NCI-H748 treated with DMSO at 0.1 percent for 48 hours (cell line): ENCODE data around the gene ARHGAP26.

Experiments used
- DNase-seq: peaks from one replicate; lab custom pipeline; 2025; lab: John Stamatoyannopoulos, UW

Gene ARHGAP26

GRCh38 chr5:143041972-143042770 is 272.0 kb downstream of the ARHGAP26 start:
- DNase-seq = peak; percentile 41

- DNase-seq = no peak
Observed at GRCh38 chr5:143044265-143044664, 274.1 kb downstream of the ARHGAP26 start.

DNA sequence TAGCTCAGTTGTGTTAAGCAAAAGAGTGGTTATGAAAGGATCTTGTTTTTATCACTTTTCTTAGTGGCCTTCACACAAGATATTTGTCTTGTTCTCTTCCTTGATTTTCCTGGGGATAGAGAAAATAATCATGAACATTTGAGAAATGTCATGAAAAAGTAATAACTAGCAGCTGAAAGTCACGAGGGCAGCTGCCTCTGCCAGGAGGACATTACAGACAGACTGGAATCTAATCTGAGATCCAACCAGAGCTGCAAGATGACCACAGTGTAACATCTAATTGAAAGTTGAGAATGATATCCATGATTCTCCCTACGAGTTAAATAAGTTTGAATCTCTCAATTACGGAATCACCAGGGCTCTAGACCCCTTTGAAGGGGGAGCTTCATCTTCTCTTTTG is 274.9 kb downstream of the ARHGAP26 start:
- DNase-seq = no peak

DNA sequence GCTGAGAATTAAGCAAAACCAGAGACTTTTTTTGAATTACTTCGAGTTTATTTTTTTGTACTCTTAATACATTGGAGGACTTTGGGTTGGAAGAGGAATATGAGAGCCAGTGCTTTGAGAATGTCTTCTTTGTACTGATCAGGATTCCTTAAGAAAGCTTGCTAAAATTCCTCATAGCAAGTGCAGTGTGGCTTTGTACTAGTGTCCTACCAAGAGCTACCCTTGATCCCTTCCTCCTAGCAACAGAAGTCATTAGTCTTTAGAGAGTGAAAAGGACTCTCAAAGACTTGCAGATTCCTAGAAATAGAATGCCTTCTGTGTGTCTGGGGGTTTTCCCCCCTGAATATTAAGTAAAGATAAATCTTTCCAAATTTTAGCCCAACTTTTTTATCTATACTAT is 276.1 kb downstream of the ARHGAP26 start:
- DNase-seq = no peak

DNA sequence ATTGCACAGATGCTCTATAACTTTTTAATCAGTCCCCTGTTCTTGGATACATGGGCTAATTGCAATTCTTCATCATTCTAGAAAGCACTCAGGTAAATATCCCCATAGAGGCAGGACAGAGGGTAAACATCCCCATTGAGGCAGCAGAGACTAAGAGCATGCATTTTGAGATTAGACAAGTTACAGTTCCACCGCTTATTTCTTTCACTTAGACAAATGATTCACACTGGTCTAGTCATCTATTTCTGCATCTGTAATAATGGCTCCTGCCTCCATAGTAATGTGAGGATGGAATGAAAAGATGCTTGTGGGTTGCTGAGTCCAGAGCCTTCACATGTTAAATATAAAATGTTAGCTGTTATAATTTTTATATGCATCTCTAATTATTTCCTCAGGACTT is 276.9 kb downstream of the ARHGAP26 start:
- DNase-seq = no peak

- no peak for DNase-seq
Observed at GRCh38 chr5:143050183-143050582, 280.0 kb downstream of the ARHGAP26 start.

GRCh38 chr5:143051244-143052058 is 281.3 kb downstream of the ARHGAP26 start:
- DNase-seq = peak; percentile 82

GRCh38 chr5:143052967-143053682 is 282.9 kb downstream of the ARHGAP26 start:
- no peak for DNase-seq

DNA sequence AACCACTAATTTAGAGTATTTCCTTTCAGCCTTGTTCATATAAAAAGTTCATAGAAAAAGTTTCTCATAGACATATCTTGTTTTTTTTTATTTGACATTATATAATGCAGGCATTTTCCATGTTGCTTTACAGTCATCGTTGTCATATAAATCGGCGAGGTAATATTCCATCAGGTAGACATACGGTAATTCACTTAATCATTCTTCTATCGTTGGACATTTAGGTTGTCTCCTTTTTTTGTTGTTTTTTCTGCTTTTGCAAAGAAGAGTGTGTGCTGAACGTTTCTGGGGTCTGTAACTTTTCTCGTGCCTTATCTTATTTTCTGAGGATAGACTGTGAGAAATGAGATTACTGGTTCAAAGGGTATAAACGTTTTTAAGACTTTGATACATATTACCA is 283.6 kb downstream of the ARHGAP26 start:
- DNase-seq = no peak

- DNase-seq = no peak
Observed at GRCh38 chr5:143054480-143054941, 284.3 kb downstream of the ARHGAP26 start.

- DNase-seq = no peak
Observed at GRCh38 chr5:143055596-143056338, 285.6 kb downstream of the ARHGAP26 start.

- DNase-seq = no peak
Observed at GRCh38 chr5:143056339-143056704, 286.1 kb downstream of the ARHGAP26 start.

- no peak for DNase-seq
Observed at GRCh38 chr5:143056792-143057579, 286.8 kb downstream of the ARHGAP26 start.

GRCh38 chr5:143057580-143057999 is 287.4 kb downstream of the ARHGAP26 start:
- no peak for DNase-seq

GRCh38 chr5:143059355-143059754 is 289.2 kb downstream of the ARHGAP26 start:
- DNase-seq = no peak

GRCh38 chr5:143059976-143060765 is 290.0 kb downstream of the ARHGAP26 start:
- no peak for DNase-seq

DNA sequence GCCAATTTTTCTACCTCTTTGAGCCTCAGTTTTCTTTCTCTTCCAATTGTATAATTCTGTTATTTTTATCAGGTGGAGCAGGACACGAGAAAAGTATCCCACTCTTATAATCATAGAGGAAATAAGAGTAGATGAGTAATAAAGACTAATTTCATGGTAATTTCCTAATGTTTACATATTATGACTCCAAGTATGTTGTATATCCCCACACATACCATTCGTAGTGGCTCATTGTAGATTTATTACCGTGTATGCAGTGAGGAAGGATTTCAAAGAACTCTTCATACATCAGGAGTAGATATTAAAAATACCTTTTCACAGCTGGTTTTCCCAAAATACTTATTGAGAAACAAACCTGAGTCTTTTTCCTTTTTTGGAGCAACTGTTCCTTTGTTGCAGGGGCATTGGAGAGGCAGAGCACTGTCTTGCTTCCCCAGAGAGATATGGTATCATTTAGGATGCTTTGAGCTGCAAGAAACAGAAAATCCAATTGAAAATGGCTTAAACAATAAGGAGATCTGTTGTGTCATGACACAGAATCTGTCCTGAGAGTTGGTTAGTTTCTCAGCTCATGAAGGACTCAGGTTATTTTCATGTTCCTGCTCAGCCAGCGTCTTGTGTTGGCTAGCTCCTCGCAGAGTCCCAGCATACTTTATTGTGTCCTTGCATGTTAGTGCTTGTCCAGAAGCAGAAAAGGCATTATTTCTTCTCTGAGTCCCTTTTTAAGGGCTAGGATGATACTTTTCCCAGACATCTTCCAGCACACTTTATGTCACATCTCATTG is 291.2 kb downstream of the ARHGAP26 start:
- DNase-seq = no peak

GRCh38 chr5:143062379-143062778 is 292.2 kb downstream of the ARHGAP26 start:
- DNase-seq = no peak
